Measurements from ENCODE around the gene ACTL8. TPM values are rescaled to one million over a fixed set of nuclear protein-coding genes. Genes with fewer than 3 reads are reported as not detected.
A peak's percentile ranks its signal among the peaks of the same experiment; 100 is the strongest.

Gene ACTL8
- total RNA-seq, 1 donor from 2014 or later: not detected

DNA sequence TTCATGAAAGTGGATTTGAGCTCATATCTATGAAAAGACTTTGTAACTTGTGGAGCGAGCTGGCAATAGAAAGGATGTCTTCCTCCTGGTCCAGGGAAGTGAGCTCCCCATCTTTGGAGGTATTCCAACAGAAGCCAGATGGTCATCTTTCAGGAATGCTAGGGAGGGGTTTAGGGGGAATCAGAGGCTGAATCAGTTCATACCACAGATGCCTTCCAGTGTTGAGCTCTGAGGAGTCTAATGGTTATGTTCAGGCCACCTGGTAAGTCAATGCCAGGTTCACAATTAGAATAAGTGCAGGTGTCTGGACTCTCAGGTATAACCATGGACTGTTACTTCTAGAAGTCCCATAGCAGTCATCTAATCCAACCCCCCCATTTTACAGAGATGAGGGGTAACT, 119.1 kb downstream of the ACTL8 start:
- DNase-seq (ENCODE audit: low read depth): peak; percentile 81

- DNase-seq (ENCODE audit: low read depth): peak; percentile 63
These were observed 119.6 kb downstream of the ACTL8 start for GRCh38 chr1:17874710-17875109.

- peak; percentile 50 for DNase-seq (ENCODE audit: low read depth)
These were observed 120.2 kb downstream of the ACTL8 start for GRCh38 chr1:17875171-17875881.

DNA sequence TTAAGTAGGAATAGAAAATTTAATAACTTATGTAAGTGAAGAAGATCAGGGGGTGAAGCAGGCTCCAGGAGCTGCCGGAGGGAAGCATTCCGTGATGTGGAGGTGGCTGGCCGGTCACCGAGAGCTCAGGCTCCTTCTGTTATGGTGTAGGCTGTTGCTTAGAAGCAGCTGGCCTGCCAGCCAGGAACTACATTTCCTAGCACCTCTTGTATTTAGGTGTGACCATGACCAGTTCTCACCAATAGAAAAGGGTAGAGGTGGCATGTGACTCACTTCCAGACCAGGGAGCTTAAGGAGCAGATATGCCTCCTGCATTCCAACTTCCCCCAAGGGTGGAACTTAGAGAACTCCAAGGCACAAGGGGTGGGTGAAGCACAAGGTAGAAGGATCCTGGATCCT, 120.7 kb downstream of the ACTL8 start:
- DNase-seq (ENCODE audit: low read depth): no peak

Other genes starting within 250 kb of the ACTL8 start
- gene ARHGEF10L, start 215.6 kb upstream of the ACTL8 start, total RNA-seq: 43.0 and 49.4 TPM in 2 replicates

All from myocyte (in vitro differentiated cells).